HepG2 (cell line): ENCODE measurements around the gene GALNT9.

Experiments
- CREB1 ChIP-seq, 2 experiments: fragments of 450-650 bp in 1 of 2; IDR thresholded peaks; 2 replicates each; pipeline ENCODE4 v1.6.1; 2016 to 2017; ENCODE audit warnings: control low read depth in 1 of 2, mild to moderate bottlenecking in 1 of 2, missing compliant biosample characterization in 1 of 2, missing genetic modification characterization in 1 of 2
- FOXA1 ChIP-seq, 2 experiments: fragments of 450-650 bp in 1 of 2; sonication (generic) in 1 of 2; formaldehyde crosslinking in 1 of 2; IDR thresholded peaks; 2 replicates each; pipeline versions ENCODE4 v1.4.0 to v1.6.1; 2016 to 2020; ENCODE audit warnings: missing genetic modification reagents in 1 of 2
- ZNF383 ChIP-seq: sonication (generic); formaldehyde crosslinking; IDR thresholded peaks from 2 replicates; pipeline ENCODE4 v1.4.0; 2020; ENCODE audit warnings: missing genetic modification reagents, mild to moderate bottlenecking, borderline replicate concordance
- ZNF484 ChIP-seq: sonication (generic); formaldehyde crosslinking; IDR thresholded peaks from 2 replicates; pipeline ENCODE4 v1.5.1; 2020; ENCODE audit warnings: mild to moderate bottlenecking, low read depth, missing genetic modification reagents, borderline replicate concordance
- ZSCAN9 ChIP-seq: IDR thresholded peaks from 2 replicates; pipeline ENCODE4 v1.6.1; 2016; ENCODE audit warnings: borderline replicate concordance
- TF ChIP-seq, protein P1 (sequence below): sonication (generic); formaldehyde crosslinking; IDR thresholded peaks from 2 replicates; pipeline ENCODE4 v1.4.0; 2020; ENCODE audit warnings: missing genetic modification reagents, borderline replicate concordance
- TF ChIP-seq, protein P2 (sequence below): sonication (generic); formaldehyde crosslinking; IDR thresholded peaks from 2 replicates; pipeline ENCODE4 v1.9.0; 2021; ENCODE audit warnings: missing genetic modification reagents, borderline replicate concordance
- TF ChIP-seq, protein P3 (sequence below): sonication (generic); formaldehyde crosslinking; IDR thresholded peaks from 2 replicates; pipeline ENCODE4 v1.4.0; 2020; ENCODE audit warnings: mild to moderate bottlenecking, missing genetic modification reagents

DNA sequence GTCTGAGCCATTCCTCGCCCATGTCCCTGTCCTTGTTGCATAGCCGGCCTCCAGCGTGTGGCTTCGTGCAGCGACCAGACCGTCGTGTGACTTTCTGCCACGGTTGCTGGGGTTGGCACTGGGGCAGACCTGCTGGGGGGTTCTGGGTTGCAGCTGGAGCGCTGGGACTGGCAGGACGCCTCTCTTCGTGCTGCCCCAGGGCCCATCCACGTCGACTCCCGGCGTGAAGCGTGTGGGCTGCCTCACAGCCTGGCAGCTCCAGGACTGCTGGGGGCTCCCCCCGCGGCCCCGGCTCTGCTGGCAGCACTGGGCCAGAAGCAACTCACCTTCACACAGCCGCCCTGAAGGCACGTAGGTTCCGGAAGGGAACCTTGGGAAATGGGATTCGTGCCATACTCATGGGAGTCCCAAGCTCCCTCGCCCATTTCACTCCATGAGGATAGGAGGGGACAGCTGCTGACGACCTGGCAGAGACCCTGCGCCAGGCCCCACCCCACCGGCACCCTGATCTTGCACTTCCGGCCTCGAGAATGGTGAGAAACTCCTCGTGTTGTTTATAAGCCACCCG is 51.9 kb downstream of the GALNT9 start:
- TF ChIP-seq, protein P1, sequence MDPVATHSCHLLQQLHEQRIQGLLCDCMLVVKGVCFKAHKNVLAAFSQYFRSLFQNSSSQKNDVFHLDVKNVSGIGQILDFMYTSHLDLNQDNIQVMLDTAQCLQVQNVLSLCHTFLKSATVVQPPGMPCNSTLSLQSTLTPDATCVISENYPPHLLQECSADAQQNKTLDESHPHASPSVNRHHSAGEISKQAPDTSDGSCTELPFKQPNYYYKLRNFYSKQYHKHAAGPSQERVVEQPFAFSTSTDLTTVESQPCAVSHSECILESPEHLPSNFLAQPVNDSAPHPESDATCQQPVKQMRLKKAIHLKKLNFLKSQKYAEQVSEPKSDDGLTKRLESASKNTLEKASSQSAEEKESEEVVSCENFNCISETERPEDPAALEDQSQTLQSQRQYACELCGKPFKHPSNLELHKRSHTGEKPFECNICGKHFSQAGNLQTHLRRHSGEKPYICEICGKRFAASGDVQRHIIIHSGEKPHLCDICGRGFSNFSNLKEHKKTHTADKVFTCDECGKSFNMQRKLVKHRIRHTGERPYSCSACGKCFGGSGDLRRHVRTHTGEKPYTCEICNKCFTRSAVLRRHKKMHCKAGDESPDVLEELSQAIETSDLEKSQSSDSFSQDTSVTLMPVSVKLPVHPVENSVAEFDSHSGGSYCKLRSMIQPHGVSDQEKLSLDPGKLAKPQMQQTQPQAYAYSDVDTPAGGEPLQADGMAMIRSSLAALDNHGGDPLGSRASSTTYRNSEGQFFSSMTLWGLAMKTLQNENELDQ (CRISPR knock-in tag) = no peak
- no peak for TF ChIP-seq ZSCAN9 (CRISPR knock-in tag)
- no peak for TF ChIP-seq ZNF484 (CRISPR knock-in tag)
- no peak for TF ChIP-seq CREB1 (IDR thresholded peaks at IDR 0.05)
- TF ChIP-seq CREB1 (CRISPR knock-in tag; IDR thresholded peaks at IDR 0.05) = no peak
- TF ChIP-seq, protein P2, sequence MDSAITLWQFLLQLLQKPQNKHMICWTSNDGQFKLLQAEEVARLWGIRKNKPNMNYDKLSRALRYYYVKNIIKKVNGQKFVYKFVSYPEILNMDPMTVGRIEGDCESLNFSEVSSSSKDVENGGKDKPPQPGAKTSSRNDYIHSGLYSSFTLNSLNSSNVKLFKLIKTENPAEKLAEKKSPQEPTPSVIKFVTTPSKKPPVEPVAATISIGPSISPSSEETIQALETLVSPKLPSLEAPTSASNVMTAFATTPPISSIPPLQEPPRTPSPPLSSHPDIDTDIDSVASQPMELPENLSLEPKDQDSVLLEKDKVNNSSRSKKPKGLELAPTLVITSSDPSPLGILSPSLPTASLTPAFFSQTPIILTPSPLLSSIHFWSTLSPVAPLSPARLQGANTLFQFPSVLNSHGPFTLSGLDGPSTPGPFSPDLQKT (CRISPR knock-in tag) = no peak
- TF ChIP-seq ZNF383 (CRISPR knock-in tag) = no peak
- TF ChIP-seq, protein P3, sequence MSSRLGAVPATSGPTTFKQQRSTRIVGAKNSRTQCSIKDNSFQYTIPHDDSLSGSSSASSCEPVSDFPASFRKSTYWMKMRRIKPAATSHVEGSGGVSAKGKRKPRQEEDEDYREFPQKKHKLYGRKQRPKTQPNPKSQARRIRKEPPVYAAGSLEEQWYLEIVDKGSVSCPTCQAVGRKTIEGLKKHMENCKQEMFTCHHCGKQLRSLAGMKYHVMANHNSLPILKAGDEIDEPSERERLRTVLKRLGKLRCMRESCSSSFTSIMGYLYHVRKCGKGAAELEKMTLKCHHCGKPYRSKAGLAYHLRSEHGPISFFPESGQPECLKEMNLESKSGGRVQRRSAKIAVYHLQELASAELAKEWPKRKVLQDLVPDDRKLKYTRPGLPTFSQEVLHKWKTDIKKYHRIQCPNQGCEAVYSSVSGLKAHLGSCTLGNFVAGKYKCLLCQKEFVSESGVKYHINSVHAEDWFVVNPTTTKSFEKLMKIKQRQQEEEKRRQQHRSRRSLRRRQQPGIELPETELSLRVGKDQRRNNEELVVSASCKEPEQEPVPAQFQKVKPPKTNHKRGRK (CRISPR knock-in tag) = no peak
- TF ChIP-seq FOXA1 (IDR thresholded peaks at IDR 0.05) = no peak
- TF ChIP-seq FOXA1 (CRISPR knock-in tag; IDR thresholded peaks at IDR 0.05) = no peak
